Jurkat, Clone E6-1 (cell line): Measurements from ENCODE around the gene THEM4.
"Not testable (repeated sequence)": the region's sequence is repeated elsewhere in the genome, so short reads cannot be mapped to it uniquely, and the experiment has no call there.

Experiments
- DNase-seq: peaks from one replicate; pipeline ENCODE4 v3.0.0-alpha.2; 2011; ENCODE audit warnings: low read depth, low spot score
- H3K4me3 ChIP-seq: 2 replicates; pipeline ENCODE4 v1.5.1; 2011; ENCODE audit warnings: mild to moderate bottlenecking, low read length, control low read depth, moderate library complexity

Gene THEM4

GRCh38 chr1:151902858-151903257 is 6.5 kb downstream of the THEM4 start:
- no peak overlapping the region for H3K4me3 ChIP-seq
- no peak for DNase-seq

- not testable (repeated sequence) for H3K4me3 ChIP-seq, DNase-seq
These were observed 8.5 kb downstream of the THEM4 start for GRCh38 chr1:151900804-151901203.

- peak; percentile 53 for DNase-seq
- no peak overlapping the region for H3K4me3 ChIP-seq
These were observed 10.8 kb downstream of the THEM4 start for GRCh38 chr1:151898519-151898991.

- no peak overlapping the region for H3K4me3 ChIP-seq
- no peak for DNase-seq
These were observed 11.3 kb downstream of the THEM4 start for GRCh38 chr1:151897991-151898431.

- H3K4me3 ChIP-seq = no peak overlapping the region
- DNase-seq = no peak
These were observed 16.0 kb downstream of the THEM4 start for GRCh38 chr1:151893176-151893924.

- no peak overlapping the region for H3K4me3 ChIP-seq
- DNase-seq = no peak
These were observed 17.1 kb downstream of the THEM4 start for GRCh38 chr1:151892190-151892589.

GRCh38 chr1:151891512-151891911 is 17.8 kb downstream of the THEM4 start:
- no peak overlapping the region for H3K4me3 ChIP-seq
- no peak for DNase-seq

GRCh38 chr1:151888972-151889570 is 20.2 kb downstream of the THEM4 start:
- DNase-seq = peak; percentile 12
- no peak overlapping the region for H3K4me3 ChIP-seq

- DNase-seq = no peak
These were observed 22.3 kb downstream of the THEM4 start for GRCh38 chr1:151887028-151887427.

GRCh38 chr1:151885479-151885878 is 23.8 kb downstream of the THEM4 start:
- DNase-seq = no peak

More at GRCh38 chr1:151887028-151887427, 22.3 kb downstream of the THEM4 start:
- no peak overlapping the region for H3K4me3 ChIP-seq

GRCh38 chr1:151884879-151885278 is 24.4 kb downstream of the THEM4 start:
- DNase-seq, H3K4me3 ChIP-seq: not testable (repeated sequence)

More at GRCh38 chr1:151885479-151885878, 23.8 kb downstream of the THEM4 start:
- H3K4me3 ChIP-seq = no peak overlapping the region

GRCh38 chr1:151884445-151884844 is 24.9 kb downstream of the THEM4 start:
- not testable (repeated sequence) for H3K4me3 ChIP-seq, DNase-seq

GRCh38 chr1:151883898-151884297 is 25.4 kb downstream of the THEM4 start:
- H3K4me3 ChIP-seq, DNase-seq: not testable (repeated sequence)

GRCh38 chr1:151882918-151883317 is 26.4 kb downstream of the THEM4 start:
- not testable (repeated sequence) for H3K4me3 ChIP-seq, DNase-seq

- no peak overlapping the region for H3K4me3 ChIP-seq
- no peak for DNase-seq
These were observed 26.8 kb downstream of the THEM4 start for GRCh38 chr1:151882466-151882865.

- DNase-seq = peak; percentile 32
- H3K4me3 ChIP-seq = no peak overlapping the region
These were observed 27.8 kb downstream of the THEM4 start for GRCh38 chr1:151881479-151881878.

- H3K4me3 ChIP-seq = no peak overlapping the region
- DNase-seq = no peak
These were observed 33.8 kb downstream of the THEM4 start for GRCh38 chr1:151875419-151876097.

GRCh38 chr1:151872776-151873175 is 36.5 kb downstream of the THEM4 start:
- DNase-seq, H3K4me3 ChIP-seq: not testable (repeated sequence)

GRCh38 chr1:151871284-151872030 is 37.9 kb downstream of the THEM4 start:
- no peak for DNase-seq
- H3K4me3 ChIP-seq = no peak overlapping the region
